HG03066 (cell line): ENCODE data around the gene VAPB.

ENCODE experiments used
- ATAC-seq: cut with Tn5 transposase; IDR thresholded peaks from one replicate; pipeline ENCODE4 v1.9.1; 2021; ENCODE audit warnings: low read depth; ENCODE audit not compliant: unreplicated experiment

VAPB gene

DNA sequence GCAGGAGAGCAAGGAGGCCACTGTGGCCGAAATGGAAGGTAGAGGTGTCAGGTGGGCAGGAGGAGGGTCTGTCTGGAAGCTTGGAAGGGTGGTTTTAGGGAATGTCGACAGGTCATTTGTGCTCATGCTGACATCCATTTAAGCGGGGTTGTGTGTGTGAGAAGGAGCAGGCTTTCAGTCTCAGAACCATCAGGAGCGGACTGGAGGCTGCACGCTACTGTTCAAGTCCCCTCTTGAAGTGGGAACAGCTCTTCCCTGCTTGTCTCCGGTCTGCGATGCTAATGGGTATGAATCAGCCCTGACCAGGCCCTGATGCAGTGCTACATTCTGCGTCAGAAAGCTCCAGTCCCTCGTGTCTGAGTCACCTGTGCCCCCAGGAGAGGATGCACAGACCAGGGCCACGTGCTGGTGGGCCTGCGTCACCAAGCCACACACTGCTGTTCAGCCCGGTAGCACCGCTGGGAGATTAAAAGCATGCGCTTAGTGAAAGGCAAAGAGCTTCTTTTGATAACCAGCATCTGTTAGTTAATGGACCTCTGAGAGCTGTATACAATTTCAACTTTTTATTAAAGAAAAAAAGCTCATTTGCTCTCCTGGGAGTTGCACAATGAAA lies 68.2 kb downstream of the VAPB start:
- no peak for ATAC-seq

DNA sequence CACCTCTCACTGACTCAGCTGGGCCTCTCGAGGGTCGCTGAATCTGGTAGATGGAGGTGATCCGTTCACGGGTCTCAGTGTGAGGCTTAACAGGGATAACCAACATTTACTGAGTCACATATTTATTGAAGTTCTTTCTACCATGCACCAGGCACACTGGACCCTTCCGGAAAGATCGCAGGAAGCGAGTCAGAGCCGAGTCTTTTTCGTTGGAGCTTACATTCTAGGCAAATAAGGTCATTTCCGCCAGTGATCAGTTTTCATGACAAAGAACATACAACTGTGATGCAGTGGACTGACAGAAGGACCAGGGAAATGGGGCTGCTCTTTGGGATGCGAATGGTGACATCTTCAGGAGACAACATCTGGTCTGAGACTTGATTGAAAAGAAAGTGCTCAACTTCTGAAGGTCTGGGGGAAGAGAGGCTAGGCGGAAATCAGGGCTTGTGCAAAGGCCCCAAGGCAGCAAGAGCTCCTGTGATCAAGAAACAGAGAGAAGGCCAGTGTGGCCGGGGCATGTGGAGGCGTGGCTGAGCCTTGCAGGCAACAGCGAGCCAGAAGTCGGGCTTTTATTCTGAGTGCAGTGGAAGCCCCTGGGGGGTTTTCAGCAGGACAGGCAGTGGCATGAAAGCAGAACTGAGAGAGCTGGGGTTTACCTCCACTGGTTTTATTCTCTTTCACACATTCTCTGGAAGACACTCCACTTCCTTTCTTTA lies 69.5 kb downstream of the VAPB start:
- ATAC-seq: peak; percentile 89

- no peak for ATAC-seq
These were observed 70.2 kb downstream of the VAPB start for GRCh38 chr20:58459058-58459750.

- ATAC-seq: no peak
These were observed 72.1 kb downstream of the VAPB start for GRCh38 chr20:58461104-58461503.

- ATAC-seq: no peak
These were observed 72.9 kb downstream of the VAPB start for GRCh38 chr20:58461899-58462298.

- ATAC-seq: no peak
These were observed 74.2 kb downstream of the VAPB start for GRCh38 chr20:58463256-58463655.

- no peak for ATAC-seq
These were observed 75.8 kb downstream of the VAPB start for GRCh38 chr20:58464838-58465237.

DNA sequence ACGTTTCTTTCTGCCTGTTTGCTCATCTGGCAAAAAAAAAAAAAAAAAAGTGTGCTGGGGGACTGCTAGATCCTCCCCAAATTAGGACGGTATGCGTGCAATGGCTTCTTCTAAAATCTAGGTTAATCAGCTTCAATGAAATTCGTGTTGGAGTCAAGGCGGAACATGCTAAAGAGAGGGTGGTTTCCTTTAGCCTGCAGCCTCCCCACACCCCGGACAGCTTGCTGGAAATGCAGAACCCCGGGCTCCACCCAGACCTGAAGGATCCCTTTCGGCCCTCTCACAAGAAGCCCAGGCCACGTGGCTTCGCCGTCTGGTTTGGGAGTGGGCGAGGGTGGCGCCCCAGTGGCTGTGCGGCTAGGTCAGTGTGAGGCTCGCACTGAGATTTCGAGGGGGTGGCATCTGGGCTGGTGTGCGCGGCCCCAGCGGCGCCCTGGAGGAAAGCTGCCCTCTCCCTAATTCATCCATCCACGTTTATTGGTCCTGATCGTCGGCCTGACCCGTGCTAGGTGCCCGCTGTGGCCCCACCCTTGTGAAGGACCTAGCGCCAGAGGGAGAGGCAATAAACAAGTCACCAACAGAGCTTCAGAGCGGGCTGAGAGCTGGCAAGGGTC lies 77.2 kb downstream of the VAPB start:
- no peak for ATAC-seq

DNA sequence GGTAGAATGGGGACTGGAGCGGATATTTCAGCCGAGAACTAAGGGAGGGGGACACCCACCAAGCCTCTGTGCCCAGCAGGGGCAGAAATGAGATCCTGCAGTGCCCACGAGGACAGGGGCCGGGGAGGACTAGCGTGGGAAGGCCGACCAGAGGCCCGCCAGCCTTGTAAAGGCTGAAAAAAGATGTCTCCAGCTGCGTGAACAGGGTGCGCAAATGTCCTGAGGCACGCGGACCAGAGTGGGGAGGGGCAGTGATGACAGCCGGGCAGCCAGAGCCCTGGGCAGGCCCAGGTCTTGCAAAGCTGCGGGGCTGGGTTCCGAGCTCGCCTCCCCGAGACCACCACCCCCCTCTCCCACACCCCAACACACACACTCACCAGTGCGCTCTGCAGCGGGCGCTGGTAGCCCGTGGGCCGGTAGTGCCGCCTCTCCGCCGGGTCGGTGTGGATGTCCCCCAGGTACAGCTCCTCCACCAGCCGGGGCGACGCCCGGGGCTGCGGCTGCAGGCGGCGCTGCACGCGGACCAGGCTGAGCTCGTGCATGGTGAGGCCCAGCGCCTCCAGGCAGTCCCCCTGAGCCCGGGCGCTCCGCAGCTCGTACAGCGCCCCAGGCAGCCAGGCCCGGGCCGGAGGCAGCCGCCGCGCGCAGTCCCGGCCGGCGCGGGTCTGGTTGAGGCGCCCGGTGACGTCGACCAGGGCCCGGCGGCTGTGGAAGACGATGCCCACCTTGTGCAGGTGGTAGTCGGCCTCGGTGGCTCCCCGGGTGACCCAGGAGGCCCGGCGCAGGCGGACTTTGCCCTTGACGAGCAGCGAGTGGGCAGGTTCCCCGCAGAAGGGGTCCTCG lies 77.9 kb downstream of the VAPB start:
- no peak for ATAC-seq

GRCh38 chr20:58467572-58468527 lies 78.8 kb downstream of the VAPB start:
- ATAC-seq: no peak

- ATAC-seq: no peak
These were observed 80.6 kb downstream of the VAPB start for GRCh38 chr20:58469616-58470015.

- ATAC-seq: no peak
These were observed 81.5 kb downstream of the VAPB start for GRCh38 chr20:58470336-58471192.

GRCh38 chr20:58471193-58472164 lies 82.5 kb downstream of the VAPB start:
- ATAC-seq: no peak

DNA sequence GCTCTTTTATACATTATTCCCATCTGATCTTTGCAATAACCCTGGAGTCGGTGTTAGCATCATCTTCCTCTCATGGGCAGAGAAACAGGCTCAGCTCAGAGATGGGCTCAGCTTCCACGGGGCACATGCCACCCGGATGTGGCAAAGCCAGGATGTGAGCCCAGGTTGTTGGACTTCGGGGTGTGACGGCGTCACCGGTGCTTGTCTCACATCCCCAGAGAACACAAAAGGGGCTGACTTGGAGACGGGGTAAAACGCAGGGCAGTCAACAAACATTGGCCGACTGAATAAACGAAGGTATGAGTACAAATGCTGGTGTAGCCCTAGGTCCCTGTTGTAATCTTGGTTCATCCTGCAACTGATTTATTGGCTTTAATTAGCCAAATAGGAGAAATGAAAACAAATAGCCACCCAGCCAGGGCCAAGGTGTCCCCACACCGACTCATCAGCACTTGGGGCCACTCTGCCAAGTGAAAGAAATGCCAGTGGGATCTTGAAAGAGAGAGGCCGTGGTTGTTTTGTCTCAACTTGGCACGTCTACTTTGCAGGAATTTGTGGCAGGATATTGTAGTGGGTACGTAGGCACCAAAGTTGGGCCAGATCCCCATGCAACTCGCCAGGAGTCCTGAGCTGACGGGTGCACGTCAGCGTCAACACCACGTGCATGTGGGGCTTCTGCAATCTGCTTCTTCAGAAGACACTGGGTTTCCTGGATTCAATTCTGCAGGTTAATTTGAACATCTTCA lies 83.4 kb downstream of the VAPB start:
- no peak for ATAC-seq

- no peak for ATAC-seq
These were observed 84.7 kb downstream of the VAPB start for GRCh38 chr20:58473453-58474425.

- no peak for ATAC-seq
These were observed 86.4 kb downstream of the VAPB start for GRCh38 chr20:58475466-58475865.
